ENCODE data around the gene ACSM6.

GRCh38 chr10:95169522-95169921, 24.5 kb upstream of the ACSM6 start:
- TF ChIP-seq CTCF (IDR thresholded peaks at IDR 0.05; ENCODE audit: low read length), result no peak
- TF ChIP-seq EZH2phosphoT487 (IDR thresholded peaks at IDR 0.05; ENCODE audit: low read length), result no peak
